ENCODE measurements around the gene ARHGAP5. TPM values are rescaled to one million over a fixed set of nuclear protein-coding genes. Genes with fewer than 3 reads are reported as not detected.

Gene ARHGAP5
- polyA plus RNA-seq, 3 donors, result 2.5 to 6.3 (median 4.3) TPM

GRCh38 chr14:32150392-32150791, 73.3 kb downstream of the ARHGAP5 start:
- intact Hi-C loops (cut with micrococcal nuclease), result no loop called here
- no peak overlapping the region for H3K4me2 ChIP-seq (replicated peaks; ENCODE audit: extremely low read depth, low read length, poor library complexity, severe bottlenecking)
- Mint-ChIP-seq H3K4me1 (no peaks in the 10 kb centered on the region), H3K27me3 (ENCODE audit: low read depth in 3 of 3) (peaks cover 0 to 3% (median 0%) of the 10 kb centered on the region in 3 donors), H3K27ac (no peak overlapping the region), H3K4me3 (no peak overlapping the region), H3K36me3 (peaks cover 28 to 30% of the 10 kb centered on the region in 2 donors), H3K9me3 (peaks cover 0 to 2% (median 0%) of the 10 kb centered on the region in 7 donors)
- no peak for TF ChIP-seq CTCF (IDR thresholded peaks at IDR 0.05)
- H3K36me3 ChIP-seq (replicated peaks in 1 of 2; ENCODE audit: control insufficient read depth in 1 of 2, insufficient read depth in 2 of 2, low read length in 2 of 2), result peaks cover 2 to 13% of the 10 kb centered on the region in 2 donors
- H3K27me3 ChIP-seq (ENCODE audit: control insufficient read depth in 2 of 2, insufficient read depth in 2 of 2, low read length in 2 of 2), result no peaks in the 10 kb centered on the region
- H3K4me1 ChIP-seq (ENCODE audit: control insufficient read depth in 1 of 2, insufficient read depth in 2 of 2, low read length in 2 of 2), result no peaks in the 10 kb centered on the region
- H3K9me3 ChIP-seq (replicated peaks in 1 of 2; ENCODE audit: control insufficient read depth in 1 of 2, insufficient read depth in 1 of 2, low read length in 2 of 2), result no peaks in the 10 kb centered on the region
- H3K27ac ChIP-seq (ENCODE audit: low read depth in 1 of 2, low read length in 2 of 2), result no peak overlapping the region
- no peaks in the 10 kb centered on the region for H3K79me2 ChIP-seq (ENCODE audit: insufficient read depth, low read length)
- H3K4me3 ChIP-seq (replicated peaks in 1 of 3; ENCODE audit: low read depth in 2 of 3, low read length in 3 of 3), result no peak overlapping the region
- H4K20me1 ChIP-seq (ENCODE audit: insufficient read depth, low read length), result no peaks in the 10 kb centered on the region
- no peak overlapping the region for H3K9ac ChIP-seq (ENCODE audit: insufficient read depth, low read length, poor library complexity, severe bottlenecking)
- H2AFZ ChIP-seq (ENCODE audit: insufficient read depth, low read depth, low read length, poor library complexity, severe bottlenecking), result no peak overlapping the region
- DNase-seq, result no peak
- 100% methylated on average over 1 of the region's 2 CpGs for WGBS (ENCODE audit: insufficient coverage)

- H3K27ac ChIP-seq (ENCODE audit: low read depth in 1 of 2, low read length in 2 of 2), result no peak overlapping the region
- TF ChIP-seq CTCF (IDR thresholded peaks at IDR 0.05), result no peak
- Mint-ChIP-seq H3K27me3 (ENCODE audit: low read depth in 3 of 3) (no peaks in the 10 kb centered on the region), H3K27ac (no peak overlapping the region), H3K9me3 (peaks cover 0 to 5% (median 0%) of the 10 kb centered on the region in 7 donors), H3K36me3 (no peaks in the 10 kb centered on the region), H3K4me3 (no peak overlapping the region), H3K4me1 (no peaks in the 10 kb centered on the region)
- H3K9ac ChIP-seq (ENCODE audit: insufficient read depth, low read length, poor library complexity, severe bottlenecking), result no peak overlapping the region
- no peak overlapping the region for H2AFZ ChIP-seq (ENCODE audit: insufficient read depth, low read depth, low read length, poor library complexity, severe bottlenecking)
- no peak overlapping the region for H3K4me2 ChIP-seq (replicated peaks; ENCODE audit: extremely low read depth, low read length, poor library complexity, severe bottlenecking)
- H4K20me1 ChIP-seq (ENCODE audit: insufficient read depth, low read length), result no peaks in the 10 kb centered on the region
- H3K4me3 ChIP-seq (replicated peaks in 1 of 3; ENCODE audit: low read depth in 2 of 3, low read length in 3 of 3), result no peak overlapping the region
- H3K9me3 ChIP-seq (replicated peaks in 1 of 2; ENCODE audit: control insufficient read depth in 1 of 2, insufficient read depth in 1 of 2, low read length in 2 of 2), result no peaks in the 10 kb centered on the region
- whole genome bisulfite sequencing (ENCODE audit: insufficient coverage), result no CpG with 5 or more reads among the region's 2 CpGs
- no peaks in the 10 kb centered on the region for H3K27me3 ChIP-seq (ENCODE audit: control insufficient read depth in 2 of 2, insufficient read depth in 2 of 2, low read length in 2 of 2)
- no peak for DNase-seq
- H3K79me2 ChIP-seq (ENCODE audit: insufficient read depth, low read length), result no peaks in the 10 kb centered on the region
- H3K36me3 ChIP-seq (replicated peaks in 1 of 2; ENCODE audit: control insufficient read depth in 1 of 2, insufficient read depth in 2 of 2, low read length in 2 of 2), result no peaks in the 10 kb centered on the region
- intact Hi-C loops (cut with micrococcal nuclease), result no loop called here
- no peaks in the 10 kb centered on the region for H3K4me1 ChIP-seq (ENCODE audit: control insufficient read depth in 1 of 2, insufficient read depth in 2 of 2, low read length in 2 of 2)
These were observed 88.9 kb downstream of the ARHGAP5 start for GRCh38 chr14:32166029-32166428.

Data from CD14-positive monocyte (primary cell).